HG03520 (cell line): Measurements from ENCODE around the gene TFEB.

Experiments
- ATAC-seq: cut with Tn5 transposase; IDR thresholded peaks from one replicate; pipeline ENCODE4 v1.9.1; 2021; ENCODE audit warnings: mild to moderate bottlenecking, moderate library complexity; ENCODE audit not compliant: unreplicated experiment

Gene TFEB

DNA sequence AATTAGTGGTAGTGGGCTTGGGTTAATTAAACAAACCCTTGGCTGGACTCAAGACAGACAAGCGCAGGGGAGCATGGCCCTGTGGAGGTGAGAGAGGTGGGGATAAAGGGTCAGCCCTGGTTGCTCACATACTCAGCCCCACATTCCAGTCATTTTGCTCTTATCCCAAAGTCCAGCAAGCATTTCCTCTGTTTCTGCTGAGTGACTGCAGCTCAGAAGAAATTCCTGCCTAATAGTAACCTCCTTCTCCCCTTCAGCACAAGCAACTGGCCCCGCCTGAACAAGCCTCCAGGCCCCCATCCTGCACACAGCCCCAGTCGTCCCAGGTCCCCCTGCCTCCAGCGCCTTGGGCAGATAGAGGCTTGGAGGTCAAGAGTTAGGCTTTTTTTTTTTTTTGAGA lies 3.6 kb upstream of the TFEB start:
- no peak for ATAC-seq

DNA sequence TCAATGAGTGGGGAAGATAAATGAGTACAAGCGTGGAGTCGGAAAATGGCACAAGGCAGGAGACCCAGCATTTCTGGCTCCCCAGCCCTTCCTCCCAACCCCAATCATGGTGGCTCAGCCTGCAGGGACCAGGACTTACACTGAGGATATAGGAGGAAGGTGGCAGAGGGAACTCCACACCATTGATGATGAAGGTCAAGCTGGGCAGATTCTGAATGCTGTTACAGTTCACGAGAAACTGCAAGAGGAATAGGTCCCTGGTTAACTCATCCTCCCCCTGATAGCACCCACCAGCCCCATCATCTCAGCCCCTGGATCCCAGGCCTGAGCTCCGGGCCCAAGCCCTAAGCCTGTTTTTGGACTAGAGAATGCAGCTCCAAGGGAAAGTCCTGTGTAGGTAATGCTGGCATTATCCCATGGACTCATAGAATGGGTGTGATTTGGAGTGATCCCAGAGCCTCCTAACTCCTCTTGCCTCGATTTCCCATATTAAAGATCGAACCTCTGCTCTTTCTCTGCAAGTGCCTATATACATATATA lies 2.3 kb upstream of the TFEB start:
- ATAC-seq: no peak

DNA sequence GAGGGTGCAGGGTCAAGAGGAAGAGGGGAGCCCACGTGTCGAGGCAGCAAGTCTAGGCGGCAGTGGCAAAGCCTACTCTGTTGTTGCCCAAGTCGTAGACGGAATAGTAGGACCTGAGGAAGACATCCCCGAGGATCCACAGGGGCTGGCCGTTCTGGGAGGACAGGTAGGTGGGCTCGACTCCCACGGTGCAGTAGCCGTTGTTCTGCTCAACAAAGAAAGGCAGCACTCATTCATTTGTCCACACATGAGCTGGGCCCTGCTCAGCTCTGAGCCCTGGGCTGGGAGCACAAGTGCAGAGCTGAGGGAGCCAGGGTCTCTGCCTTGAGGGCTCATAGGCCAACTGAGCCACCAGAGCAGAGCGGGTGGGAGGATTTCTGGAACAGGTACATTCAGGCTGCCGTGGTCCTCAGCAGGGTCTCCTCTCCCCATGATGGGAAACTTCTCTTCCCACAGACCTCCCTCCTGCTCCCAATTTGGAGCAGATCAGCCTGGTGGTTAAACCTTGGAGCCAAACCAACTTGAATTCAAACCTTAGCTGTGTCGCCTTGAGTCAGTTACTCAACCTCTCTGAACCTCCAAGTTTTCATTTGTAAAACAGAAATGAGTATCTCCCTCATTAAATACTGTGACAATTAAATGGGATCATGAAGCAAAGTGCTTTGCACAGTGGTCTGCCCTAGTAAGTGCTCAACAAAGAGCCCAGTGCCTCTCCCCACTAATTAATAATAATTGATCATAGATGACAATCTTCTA lies 1.6 kb upstream of the TFEB start:
- no peak for ATAC-seq

DNA sequence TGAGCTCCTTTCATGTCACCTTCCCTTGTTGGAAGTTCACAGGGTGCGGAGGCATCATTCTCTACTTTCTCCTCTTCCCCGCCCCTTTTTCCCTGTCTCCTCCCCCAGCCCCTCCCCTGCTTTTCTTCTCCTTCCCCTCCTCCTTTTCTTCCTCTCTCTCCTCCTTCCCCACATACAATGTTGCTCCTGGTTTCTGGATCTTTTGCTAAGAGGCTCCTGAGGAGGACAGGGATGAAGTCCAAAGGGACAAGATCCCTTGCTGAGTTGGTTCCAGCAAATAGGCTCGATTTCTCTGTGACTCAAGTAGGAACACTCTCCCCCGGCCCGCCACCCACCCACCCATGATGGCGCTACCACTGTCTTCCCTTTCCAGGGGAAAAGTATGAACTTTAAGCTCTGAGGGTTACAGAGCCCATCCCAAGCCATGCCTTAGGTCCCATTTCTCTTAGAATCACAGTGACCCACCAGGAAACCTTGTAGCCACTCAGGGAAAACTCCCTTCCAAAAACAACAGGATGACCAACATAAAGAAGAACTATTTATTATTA lies 852 bp upstream of the TFEB start:
- ATAC-seq: no peak

DNA sequence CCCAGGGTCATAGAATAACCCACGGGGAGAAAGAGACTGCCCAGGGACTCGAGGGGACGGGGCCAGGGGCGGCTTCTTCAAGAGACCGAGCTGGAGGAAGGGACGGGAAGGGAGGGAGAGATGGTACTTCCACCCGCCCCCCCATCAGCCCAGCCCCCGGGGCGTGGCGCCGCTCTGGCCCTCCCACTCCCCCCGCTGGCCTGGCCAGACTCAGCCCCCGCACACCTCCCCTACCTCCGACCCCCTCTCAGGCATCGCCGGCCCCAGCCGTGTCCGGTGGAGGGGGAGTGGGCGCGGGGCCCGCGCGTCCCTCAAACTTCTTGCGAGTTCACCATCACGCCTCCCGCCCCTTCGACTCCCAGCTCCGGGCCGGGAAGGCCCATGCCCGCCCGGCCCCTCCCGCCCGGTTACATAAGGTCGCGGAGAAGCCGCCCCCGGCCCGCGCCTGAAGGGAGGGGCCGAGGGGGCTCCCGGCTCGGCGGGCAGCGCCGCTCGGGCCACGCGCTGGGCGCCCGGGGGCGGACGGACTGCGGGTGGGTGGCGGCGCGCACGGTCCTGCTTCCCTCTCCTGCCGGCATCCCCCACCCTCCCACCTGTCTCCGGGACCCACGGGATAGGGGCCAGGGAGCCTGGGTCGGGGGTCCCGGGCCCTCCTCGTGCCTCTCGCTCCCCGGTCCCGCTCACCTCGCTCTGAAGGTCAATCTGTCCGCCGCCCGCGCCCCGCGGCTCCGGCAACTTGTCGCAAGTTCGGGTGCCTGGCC lies 562 bp downstream of the TFEB start:
- peak; percentile 15 for ATAC-seq

DNA sequence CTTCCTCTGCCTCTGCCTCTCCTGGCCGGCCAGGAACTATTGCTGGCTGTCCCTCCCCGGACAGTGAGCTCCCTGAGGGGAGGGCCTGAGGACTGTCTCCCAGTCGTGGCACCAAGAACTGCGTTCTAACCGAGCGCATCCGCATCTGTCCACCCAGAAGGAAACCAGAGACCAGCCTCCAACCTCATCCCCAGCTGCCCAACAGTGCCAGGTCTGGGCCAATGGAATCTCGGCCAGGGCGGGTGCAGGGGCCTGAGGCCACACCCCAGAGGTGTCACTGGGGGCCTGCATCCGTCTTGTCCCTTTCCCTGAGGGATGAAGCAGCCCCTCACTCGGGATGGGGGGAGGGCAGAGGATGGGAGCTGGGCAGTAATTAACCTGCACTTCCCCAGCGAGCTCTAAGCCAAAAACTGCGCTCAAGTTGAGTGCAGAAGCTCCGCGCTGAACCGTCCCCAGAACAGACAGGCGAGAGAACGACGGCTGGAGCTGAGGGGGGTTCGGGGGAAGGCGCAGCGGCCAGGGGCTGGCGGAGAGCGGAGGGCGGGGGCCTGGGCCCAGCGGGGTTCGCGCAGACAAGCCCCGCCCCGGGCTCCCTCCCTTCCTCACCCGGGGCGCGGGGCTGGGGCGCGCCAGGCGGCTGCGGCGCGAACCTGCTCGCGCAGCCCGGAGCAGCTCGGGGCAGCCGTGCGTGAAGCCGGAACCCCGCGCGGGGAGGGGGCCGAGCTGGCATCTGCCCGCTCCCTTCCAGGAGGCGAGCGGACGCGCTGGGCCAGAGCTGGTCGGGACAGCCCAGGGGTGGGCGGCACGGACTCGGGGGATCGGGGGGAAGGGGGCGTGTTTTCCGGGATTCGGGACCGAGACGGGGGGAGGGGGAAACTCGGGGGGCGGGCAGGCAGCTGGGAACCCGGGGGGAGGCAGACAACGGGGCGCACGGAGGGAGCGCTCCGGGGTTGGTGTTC lies 1.4 kb downstream of the TFEB start:
- ATAC-seq: peak; percentile 37

DNA sequence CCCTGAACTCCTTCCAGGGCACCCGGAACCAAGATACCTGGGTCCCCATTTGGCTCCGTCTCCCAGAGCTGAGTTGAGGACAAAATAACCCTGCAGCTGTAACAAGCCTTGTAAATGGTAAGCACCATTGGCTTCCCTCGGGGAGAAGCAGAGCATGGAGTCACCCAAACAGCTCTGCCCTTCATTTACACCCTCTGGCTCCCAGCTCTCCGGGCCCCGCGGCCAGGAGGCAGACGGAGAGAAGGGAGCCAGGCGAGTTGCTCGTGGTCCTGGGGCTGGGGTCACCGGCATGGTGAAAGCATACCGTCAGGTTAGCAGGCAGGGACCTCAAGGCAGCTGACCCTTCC lies 2.1 kb downstream of the TFEB start:
- ATAC-seq: no peak

DNA sequence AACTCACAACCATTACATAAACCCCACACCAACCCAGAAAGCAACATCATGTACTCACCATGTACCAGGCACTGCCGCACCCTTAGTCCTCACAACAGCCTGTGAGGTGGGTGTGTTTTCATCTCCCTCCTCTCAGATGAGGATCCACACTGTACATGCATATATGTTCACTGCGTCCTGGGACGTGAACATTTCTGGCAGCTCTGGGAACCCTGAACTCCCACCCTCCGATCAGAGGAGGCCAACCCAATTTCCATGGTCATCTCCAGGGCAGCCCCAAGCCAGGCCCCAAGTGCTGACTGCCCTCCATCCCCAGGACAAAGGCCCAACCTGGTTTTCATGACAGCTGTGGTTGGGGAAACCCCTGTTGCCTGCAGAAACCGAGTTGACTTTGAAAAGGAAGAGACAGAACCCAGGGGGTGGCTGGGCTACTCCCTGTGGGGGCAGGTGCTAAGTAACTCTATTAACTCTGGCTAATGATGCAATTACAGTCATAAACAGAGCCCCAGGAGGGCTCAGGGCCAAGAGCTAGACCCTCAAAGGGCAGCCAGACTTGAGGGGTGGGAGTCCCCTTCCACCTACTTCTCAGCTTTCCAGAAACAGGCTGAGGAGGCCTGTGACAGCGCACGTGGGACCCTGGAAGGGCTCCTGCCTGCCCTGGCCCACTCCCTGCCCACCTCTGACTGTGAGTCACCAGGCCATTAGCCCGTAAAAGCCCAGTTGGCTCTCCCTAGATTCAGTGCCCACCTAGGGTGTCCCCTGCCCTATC lies 2.6 kb downstream of the TFEB start:
- no peak for ATAC-seq

DNA sequence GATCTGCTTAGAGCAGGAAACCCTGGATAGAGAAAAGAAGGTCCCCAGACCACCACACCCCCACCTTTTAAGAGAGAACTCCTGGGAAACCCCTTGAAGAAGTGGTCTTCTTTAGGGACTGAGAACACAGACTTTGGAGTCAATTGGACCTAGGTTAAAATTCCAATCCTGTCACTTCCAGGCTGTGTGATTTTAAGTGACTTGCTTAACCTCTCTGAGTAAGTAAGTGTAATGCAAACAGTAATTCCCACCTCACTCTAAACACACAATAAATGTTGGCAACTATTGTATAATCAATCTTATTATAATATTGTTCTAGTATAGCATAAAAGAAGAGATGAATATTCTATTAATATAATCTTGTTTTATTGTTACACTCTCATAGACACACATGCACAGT lies 3.3 kb downstream of the TFEB start:
- ATAC-seq: no peak

DNA sequence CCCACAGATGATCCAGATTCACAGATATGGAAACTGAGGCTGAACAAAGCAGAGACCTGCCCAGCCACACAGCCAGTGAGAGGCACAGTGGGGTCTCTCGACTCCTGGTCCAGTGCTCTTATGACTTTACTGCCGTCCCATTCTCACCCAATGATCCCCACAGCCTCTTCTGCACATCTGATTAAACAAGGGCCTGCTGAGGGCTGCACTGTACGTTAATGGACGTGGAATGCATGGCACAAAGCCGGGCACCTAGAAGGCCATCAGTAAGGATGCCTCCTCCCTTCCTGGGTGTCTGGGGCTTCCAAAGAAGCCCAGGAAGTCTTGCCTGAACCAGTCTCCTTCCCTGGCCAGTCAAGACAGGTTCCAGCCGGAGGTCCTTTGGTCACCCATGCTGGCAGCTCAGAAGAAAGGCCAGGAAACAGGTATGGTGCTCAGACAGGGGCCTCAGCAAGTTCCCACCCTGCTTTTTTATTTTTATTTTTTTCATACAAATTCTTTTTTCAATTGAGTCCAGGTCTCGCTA lies 3.8 kb downstream of the TFEB start:
- ATAC-seq: no peak

DNA sequence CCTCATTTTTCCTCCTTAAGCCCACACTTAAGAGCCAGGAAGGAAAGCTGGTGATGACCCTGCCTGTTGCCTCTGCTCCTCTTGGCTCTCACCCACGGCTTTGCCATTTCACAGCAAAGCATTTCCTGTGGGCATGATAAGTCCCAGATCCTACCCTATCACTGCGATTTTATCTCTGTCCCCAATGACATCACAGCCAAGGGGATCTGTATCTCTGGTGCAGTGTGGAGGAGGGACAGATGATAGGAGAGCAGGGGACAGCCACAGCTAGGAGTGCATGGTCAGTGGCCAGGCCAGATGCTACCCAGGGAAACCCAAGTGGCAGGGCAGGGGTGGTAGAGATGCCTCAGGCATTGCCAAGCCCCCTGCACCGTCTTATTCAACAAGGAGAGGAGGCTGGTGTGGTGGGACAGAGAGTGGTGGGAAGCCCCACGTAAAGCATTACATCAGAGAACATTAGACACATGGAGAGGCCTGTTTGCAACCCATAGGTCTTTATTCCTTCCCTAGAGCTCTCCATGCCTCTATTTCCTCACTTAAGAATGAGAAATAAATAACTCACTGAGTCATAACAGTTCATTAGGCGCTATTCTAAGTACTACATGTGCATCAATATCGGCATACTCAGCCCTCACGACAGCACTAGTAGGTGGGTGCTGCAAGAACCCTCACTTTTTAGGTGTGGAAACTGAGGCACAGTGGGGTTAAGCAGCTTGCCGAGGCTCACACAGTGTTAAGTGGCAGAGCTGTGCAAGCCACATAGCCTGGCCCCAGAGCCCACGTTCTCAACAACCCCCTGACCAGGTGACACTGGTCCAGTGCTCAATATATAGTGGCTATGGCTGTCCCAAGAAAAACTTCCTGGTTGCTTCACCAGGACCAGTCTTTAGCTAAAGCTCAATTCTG lies 4.6 kb downstream of the TFEB start:
- no peak for ATAC-seq

DNA sequence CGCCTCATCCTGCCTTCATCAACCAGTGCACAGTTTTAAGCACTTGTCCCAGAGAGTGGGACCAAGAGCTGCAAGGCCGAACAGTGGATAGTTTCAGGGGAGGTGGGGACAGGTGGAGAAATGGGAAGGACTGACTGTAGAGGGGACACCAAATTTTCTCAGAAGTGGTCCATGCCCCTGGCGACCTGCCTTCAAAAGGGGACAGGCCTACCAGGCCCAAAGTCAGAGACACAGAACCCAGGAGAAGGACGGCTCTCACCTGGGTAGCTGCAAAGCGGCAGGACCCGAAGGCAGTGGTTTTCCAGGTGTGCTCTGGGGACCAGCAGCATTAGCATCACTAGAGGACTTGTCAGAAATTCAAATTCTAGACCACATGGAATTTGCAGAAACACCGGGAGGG lies 5.8 kb downstream of the TFEB start:
- ATAC-seq: no peak

DNA sequence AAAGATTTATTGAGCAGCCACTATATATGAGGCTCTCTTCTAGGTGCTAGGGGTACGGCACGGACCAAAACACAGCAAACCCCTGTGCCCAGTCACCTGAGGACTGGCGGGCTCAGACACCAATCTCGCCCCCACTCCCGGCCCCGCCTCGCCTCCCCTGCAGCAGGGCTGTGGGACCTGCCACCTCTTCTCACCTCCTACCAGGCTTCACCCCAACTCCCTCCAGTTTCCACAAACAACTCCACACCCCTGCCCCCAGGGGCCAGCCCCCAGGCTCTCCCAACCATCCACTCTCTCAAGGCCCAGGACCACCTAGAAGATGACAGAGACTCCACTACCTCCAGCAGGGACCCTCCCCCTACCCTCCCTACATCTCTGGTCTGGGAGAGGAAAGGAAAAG lies 6.5 kb downstream of the TFEB start:
- no peak for ATAC-seq

DNA sequence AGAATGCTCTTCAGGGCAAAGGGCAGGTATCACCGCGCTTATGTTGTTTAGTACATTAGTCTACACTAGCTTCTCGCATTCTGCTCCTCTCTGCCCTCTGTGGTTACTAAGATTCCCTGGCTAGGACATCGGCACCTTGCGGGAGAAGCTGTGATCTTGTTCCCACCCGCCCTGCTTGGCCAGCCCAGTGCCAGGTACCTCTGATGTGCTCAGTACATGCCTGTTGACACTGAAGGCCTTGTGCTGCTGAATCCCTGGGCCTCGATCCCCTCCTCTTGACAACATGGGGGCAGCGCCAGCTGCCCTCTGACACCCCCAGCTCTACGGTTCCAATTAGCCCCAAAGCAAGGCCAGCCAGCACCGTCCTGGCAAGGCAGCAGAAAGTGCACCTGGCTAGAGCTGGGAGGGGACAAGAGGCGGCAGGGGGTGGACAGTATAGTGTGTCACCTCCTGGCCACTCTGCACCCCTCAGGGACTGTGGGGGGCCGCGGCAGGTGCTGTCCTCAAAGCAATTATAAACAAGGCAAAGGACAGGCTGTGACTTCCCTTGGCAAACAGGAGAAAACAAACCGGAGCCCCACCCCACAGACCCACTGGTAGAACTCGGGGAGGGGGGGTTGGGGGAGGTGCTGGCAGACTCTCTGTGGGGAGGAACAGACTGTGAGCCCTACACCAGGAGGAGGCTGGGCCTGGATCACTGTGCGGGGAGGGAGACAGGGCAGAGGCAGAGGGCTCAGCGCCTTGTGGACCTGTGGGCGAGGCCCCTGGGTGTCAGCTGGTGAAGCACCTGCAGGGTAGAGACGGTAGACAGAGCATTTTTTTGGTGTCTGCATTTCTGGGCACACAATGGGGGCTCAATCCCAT lies 7.1 kb downstream of the TFEB start:
- no peak for ATAC-seq

DNA sequence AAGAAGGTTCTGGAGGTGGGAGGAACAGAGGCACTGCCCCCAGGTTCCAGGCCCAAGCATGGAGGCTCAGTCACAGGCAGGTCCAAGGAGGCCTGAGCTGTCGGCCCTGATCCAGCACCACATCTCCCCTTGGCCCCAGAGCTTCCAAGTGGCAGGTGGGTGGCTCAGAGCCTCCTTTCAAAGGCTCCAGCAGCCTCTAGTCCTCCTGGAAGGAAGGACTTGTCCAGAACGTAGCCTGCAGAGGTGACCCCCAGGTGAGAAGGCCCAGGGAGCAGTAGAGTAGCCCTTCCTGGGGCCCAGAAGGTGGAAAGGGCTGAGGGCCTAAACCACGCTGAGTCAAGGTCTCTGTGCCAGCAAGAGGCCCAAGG lies 7.7 kb downstream of the TFEB start:
- no peak for ATAC-seq

DNA sequence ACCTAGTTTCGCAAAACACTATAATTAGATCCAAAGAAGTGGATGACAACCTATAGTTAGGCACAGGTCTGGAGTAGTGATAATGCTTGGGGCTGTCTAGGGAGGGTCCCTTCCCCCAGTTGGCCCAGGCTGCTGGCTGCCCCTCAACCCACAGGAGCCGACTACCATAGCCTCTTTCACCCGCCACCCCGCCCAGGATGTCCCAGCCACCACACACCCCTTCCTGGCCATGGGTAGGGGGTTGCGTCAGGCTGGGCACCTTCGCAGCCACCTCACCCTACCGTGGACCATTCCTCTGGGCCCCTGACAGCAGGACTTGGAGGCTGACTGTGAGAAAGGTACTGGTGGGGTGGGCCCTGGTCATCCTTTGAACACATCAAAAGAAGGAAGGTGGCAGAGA lies 8.5 kb downstream of the TFEB start:
- no peak for ATAC-seq

DNA sequence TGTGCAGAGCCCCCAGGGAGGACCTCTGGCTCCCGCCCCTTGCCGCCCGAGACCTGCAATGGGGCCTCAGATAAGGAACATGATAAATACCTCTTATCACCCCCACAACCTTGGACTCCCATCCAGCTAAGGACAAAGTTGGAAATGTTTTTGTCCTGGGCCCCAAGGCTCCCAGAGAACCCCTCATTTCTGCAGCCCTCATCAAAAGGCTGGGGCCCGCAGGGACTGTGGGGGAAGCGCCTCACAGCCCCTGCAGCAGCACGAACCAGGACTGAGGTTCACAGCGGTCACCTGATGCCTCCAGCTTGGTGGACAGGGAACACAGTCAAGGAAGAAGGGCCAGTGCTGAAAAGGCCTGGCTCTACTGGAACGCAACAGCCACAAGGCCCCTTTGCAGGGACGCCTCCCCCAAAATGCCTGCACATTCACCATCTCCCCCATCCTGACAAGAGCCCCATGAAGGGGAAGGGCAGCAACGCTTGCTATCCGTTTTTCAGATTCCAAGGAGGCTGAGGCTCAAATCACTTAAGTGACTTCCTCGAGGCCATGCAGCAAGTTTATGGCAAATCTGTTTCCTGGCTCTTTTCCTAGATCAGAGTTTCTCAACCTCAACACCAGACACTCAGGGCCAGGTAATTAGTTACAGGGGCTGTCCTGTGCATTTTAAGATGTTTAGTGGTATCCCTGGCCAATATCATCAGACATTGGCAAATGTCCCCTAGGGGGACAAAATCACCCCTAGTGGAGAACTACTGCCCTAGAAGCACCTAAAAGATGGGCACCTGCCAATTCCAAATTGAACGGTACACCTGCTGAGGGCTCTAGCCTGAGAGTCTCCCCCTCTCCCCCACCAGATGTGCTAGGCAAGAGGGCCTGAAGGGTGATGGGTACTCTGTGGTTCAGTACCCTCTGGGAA lies 10.6 kb downstream of the TFEB start:
- ATAC-seq: no peak
